Stimulated activated naive CD8-positive, alpha-beta T cell treated with anti-CD3 and anti-CD28 coated beads, Interleukin-15, Interleukin-2, amounts not matched to agents 100 U/mL and 50 U/mL, for 24 hours (primary cell): ENCODE measurements around the gene LY6G5B.
A peak's percentile ranks its signal among the peaks of the same experiment; 100 is the strongest.
"Not testable (repeated sequence)": the region's sequence is repeated elsewhere in the genome, so short reads cannot be mapped to it uniquely, and the experiment has no call there.

Experiments
- ATAC-seq: fragments of 150-1000 bp; cut with Tn5 transposase; one replicate; pipeline ENCODE4 v1.10.0; 2021
- DNase-seq: peaks from one replicate; pipeline ENCODE4 v3.0.0; 2021

LY6G5B gene

GRCh38 chr6:31691078-31691463, 21.3 kb downstream of the LY6G5B start:
- DNase-seq (no peak), ATAC-seq (no peak)

DNA sequence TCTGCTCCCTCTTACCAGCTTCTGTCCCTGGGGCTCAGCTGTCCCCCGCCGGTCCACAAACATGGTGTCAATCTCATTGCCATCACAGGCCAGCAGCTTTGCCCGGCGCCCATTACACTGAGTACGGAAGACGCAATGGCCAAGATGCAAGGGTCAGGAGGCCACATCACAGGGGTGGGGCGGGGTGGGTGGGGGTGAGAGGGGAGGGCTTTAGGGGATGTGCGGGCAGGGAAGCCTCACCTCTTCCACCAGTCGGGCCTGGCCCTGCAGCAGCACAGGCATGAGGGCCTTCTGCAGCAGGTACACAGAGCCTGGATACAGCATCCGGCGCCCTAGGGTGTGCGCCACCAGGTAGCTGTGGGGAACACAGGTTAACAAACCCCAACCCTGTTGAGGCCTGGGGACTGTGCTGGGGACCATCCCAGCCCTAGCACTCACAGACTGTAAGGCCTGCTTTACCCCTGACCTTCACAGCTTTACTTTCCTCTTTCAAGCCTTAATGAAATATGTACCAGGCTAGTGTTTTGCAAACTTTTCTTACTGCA, 21.9 kb downstream of the LY6G5B start:
- DNase-seq = no peak
- ATAC-seq = no peak

GRCh38 chr6:31692353-31692752, 22.6 kb downstream of the LY6G5B start:
- ATAC-seq (no peak), DNase-seq (no peak)

- DNase-seq (no peak), ATAC-seq (no peak)
These were observed 23.1 kb downstream of the LY6G5B start for GRCh38 chr6:31692886-31693285.

- no peak for ATAC-seq
These were observed 23.8 kb downstream of the LY6G5B start for GRCh38 chr6:31693535-31693934.

DNA sequence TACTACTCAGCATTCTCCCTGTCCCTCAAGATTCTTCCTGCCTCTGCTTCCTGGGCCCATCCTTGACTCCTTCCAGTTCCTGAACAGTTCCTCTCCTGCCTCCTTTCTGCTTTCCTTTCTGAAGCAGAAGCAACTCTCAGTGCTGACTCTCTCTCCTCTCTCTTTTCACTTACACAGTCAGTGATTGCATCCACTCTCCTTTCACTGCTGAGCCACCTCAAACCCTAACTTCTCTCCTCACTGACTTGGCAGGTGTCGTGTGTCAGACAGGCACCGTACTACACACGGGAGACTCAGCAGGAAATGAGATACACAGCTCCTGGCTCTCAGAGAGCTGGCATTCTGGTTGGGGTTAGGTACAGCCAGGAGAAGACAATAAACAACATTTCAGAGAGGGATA, 27.8 kb downstream of the LY6G5B start:
- no peak for DNase-seq
- no peak for ATAC-seq

More at GRCh38 chr6:31693535-31693934, 23.8 kb downstream of the LY6G5B start:
- no peak for DNase-seq

GRCh38 chr6:31700740-31701401, 31.1 kb downstream of the LY6G5B start:
- DNase-seq (no peak), ATAC-seq (no peak)

GRCh38 chr6:31701666-31702404, 32.1 kb downstream of the LY6G5B start:
- ATAC-seq (no peak), DNase-seq (no peak)

GRCh38 chr6:31702405-31702818, 32.6 kb downstream of the LY6G5B start:
- ATAC-seq (no peak), DNase-seq (peak; percentile 39)

DNA sequence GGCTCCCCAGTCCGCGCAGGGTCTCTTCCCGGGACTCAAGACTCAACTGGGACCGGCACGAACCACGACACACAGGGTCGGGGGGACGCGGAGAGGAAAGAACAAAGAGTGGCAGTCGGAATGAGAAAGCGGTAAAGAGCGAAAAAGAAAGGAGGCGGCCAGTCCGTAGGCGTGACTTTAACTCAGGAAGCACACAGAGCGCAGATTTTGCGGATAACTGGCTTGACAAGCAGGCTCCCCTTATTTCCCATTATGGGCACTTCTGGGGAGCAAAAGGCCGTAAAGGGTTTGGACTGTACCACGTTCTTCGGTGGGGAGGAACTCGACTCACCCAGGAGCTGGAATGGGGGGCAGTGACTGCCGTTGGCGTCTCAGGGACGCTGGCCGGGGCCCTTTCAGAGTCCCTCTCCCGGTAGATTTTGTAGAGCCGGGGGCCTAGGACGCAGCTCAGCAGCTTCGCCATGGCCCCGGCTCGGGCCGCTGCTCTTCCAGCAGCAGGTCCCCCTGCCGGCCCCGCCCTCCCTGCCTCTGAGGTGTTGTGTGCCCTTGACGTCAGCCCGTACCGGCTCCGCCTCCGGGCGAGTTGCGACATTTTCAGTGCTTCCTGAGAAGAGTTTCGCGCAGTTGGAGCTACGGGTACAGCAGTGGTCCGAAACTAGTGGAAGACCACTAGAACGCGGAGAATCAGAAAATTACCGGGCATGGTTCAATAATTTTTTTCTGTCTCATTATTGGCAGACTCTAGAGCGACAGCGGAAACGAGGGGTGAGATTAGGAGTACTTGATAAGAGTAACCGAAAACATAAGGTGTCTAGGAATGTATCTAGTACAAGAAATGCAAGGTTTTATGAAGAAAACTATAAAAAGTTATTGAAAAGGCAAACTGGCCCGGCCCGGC, 33.3 kb downstream of the LY6G5B start, which contains the start of gene ABHD16A:
Gene ABHD16A (minus strand): TSS at position 506 of the 898 bp plus-strand sequence. CDS start 43 bp downstream, at position 463.
- peak; percentile 97 for ATAC-seq
- peak; percentile 98 for DNase-seq

GRCh38 chr6:31705931-31706330, 36.2 kb downstream of the LY6G5B start:
- no peak for DNase-seq
- ATAC-seq = no peak

DNA sequence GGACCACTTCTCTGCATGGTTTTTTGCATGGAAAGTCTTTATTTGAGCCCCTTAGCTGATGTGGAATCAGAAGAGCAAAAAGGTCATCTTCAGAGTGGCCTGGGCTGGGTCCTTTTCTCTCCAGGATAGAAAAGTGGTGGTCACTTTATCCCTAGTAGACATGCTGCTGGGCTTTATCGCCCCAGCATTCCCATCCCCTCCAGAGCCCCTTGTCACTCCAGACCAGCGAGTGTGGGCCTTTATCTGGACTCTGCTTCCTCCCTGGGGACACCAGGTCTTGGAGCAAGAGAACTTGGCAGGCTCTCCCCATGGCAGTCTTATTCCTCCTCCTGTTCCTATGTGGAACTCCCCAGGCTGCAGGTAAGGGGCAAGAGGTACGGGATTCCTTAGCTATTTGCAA, 36.8 kb downstream of the LY6G5B start, which contains the start of gene LY6G6F:
Gene LY6G6F (plus strand): TSS at position 268 of the 400 bp plus-strand sequence. CDS start 41 bp downstream, at position 309.
- no peak for ATAC-seq
- no peak for DNase-seq

DNA sequence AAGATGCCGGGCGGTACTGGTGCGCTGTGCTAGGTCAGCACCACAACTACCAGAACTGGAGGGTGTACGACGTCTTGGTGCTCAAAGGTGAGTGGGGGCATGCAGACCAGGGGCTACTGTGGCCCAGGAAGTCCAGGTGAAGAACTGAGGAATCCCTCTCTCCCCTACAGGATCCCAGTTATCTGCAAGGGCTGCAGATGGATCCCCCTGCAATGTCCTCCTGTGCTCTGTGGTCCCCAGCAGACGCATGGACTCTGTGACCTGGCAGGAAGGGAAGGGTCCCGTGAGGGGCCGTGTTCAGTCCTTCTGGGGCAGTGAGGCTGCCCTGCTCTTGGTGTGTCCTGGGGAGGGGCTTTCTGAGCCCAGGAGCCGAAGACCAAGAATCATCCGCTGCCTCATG, 37.9 kb downstream of the LY6G5B start:
- ATAC-seq = no peak
- DNase-seq = no peak

- no peak for DNase-seq
- no peak for ATAC-seq
These were observed 38.4 kb downstream of the LY6G5B start for GRCh38 chr6:31708224-31708623.

GRCh38 chr6:31709157-31709556, 39.4 kb downstream of the LY6G5B start:
- DNase-seq, ATAC-seq: not testable (repeated sequence)

GRCh38 chr6:31710523-31711219, 40.9 kb downstream of the LY6G5B start:
- DNase-seq (no peak), ATAC-seq (no peak)

DNA sequence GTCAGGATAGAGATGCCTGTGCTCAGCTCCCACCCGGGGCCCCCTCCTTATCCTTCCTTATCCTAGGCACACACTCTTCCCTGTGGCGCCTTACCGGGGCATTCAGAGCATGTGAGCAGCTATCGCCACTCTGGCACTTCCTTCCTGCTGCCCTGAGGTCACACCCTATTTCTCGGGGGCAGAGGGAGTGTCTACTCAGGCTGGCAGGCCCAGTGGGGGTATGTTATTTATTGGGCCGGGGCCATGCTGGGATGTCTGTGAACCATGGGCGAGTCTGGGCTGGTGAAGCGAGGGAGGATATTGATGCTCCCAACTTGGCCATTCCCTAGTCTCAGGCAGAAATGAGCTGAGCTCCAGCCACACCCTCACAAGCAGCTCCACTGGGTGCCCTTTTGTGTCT, 41.5 kb downstream of the LY6G5B start:
- no peak for DNase-seq
- ATAC-seq = no peak

- no peak for ATAC-seq
These were observed 42.5 kb downstream of the LY6G5B start for GRCh38 chr6:31712296-31712695.

DNA sequence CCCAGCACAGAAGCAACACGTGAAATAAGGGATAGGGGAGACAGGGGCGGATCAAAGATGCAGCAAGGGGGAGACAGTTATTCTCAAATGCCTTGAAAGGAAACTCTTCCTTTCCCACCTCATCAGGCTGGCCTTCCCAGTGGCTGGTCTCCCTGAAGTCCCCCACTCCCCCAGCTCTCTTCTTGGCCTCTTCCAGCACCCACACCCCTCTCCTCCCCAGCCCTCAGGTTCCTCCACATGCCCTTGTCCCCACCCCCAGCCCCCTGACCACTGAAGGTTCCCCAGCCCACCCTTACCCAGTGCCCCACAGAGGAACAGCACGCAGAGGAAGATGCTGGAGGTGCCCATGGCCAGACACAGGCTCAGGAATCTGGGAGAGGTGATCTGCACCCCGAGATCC, 43.7 kb downstream of the LY6G5B start:
- no peak for ATAC-seq
- DNase-seq = no peak

More at GRCh38 chr6:31712296-31712695, 42.5 kb downstream of the LY6G5B start:
- no peak for DNase-seq

DNA sequence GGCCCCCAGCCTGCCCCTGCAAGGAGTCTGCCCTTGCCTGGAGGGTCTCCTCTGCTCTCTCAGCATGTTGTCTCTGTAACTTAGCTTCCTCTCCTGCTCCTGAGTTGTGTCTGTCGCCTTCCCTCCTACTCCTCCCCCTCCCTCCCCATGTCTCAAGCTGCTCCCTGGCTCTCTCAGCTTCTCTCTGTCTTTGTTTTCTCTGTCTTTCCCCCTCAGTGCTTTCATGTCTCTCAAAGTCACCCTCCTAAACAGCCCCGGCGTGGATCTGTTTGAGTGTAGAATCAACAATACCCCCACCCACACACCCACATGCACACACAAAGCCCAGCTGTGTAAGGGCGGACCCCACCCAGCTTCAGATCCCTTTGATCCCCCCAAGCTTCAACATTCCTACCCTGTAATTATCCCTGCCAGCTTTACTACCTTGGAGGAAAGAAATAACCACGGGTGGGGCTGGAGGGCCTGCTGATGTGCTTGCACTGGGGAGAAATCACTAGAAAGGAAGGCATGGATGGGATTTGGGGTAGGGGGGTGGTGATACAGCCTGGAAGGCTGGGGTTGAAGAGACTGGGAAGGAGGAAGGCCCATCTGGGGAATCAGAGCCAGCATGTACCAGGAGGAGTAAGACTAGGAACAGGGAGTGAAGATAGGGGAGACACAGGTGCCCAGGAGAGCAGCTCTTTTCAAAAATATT, 44.4 kb downstream of the LY6G5B start:
- DNase-seq = no peak
- ATAC-seq = no peak
